HepG2 (cell line): ENCODE measurements around the gene RASA3. TPM values are rescaled to one million over a fixed set of nuclear protein-coding genes. Genes with fewer than 3 reads are reported as not detected.
"Not testable (repeated sequence)": the region's sequence is repeated elsewhere in the genome, so short reads cannot be mapped to it uniquely, and the experiment has no call there.

Experiments
- ATAC-seq: fragments of 200-7000 bp; cut with Tn5 transposase; 3 replicates; pipeline ENCODE4 v1.9.1; 2020; ENCODE audit warnings: mild to moderate bottlenecking, moderate library complexity
- BruUV-seq: library from RNA; stranded (reverse); fragments of 400-500 nt; replicated peaks from 2 replicates; lab custom pipeline; 2021; lab: Mats Ljungman, UMichigan
- CTCF ChIA-PET: fragments of 300-600 bp; formaldehyde crosslinking; extraction: SDS; loops from one replicate; lab custom pipeline; 2021; ENCODE audit warnings: low total read pairs, inconsistent platforms, low intra/inter-chr PET ratio; lab: Yijun Ruan, JAX
- POLR2A ChIA-PET: fragments of 350-600 bp; sonication (Branson Sonifier 250); formaldehyde crosslinking; loops from one replicate; lab custom pipeline; 2020; ENCODE audit warnings: antibody characterized with exemption, inconsistent platforms; lab: Yijun Ruan, JAX
- DNase-seq: peaks from one replicate; pipeline ENCODE4 v3.0.0-alpha.2; 2015; ENCODE audit warnings: low spot score
- FAIRE-seq: peaks from 3 replicates; lab custom pipeline; 2011; peaks lifted over from hg19 to GRCh38; lab: Jason Lieb, UNC
- H2AFZ ChIP-seq: one replicate; pipeline ENCODE4 v1.6.1; 2011; ENCODE audit warnings: low read length, inconsistent platforms
- H3K27ac ChIP-seq: fragments of 300-600 bp; 3 replicates; pipeline ENCODE4 v1.8.0; 2011; ENCODE audit warnings: mixed run types, mild to moderate bottlenecking, mixed read lengths, low read length, inconsistent platforms; ENCODE audit not compliant: insufficient read depth; ENCODE audit errors: extremely low read length
- H3K27me3 ChIP-seq, 2 experiments: fragments of 200-600 bp in 1 of 2; 2 replicates in 1 of 2; 3 replicates in 1 of 2; pipeline versions ENCODE4 v1.6.0 to v1.8.0; 2011; ENCODE audit warnings: low read length in 2 of 2, mild to moderate bottlenecking in 2 of 2, moderate library complexity in 2 of 2, inconsistent platforms in 1 of 2; ENCODE audit not compliant: insufficient read depth in 2 of 2, control insufficient read depth in 1 of 2
- H3K36me3 ChIP-seq, 2 experiments: fragments of 200-600 bp in 1 of 2; replicated peaks in 1 of 2; 2 replicates in 1 of 2; 3 replicates in 1 of 2; pipeline versions ENCODE4 v1.5.1 to v1.8.0; 2011; ENCODE audit warnings: low read length in 2 of 2, inconsistent platforms in 1 of 2; ENCODE audit not compliant: insufficient read depth in 2 of 2, control insufficient read depth in 1 of 2
- H3K4me1 ChIP-seq: 2 replicates; pipeline ENCODE4 v1.5.1; 2012; ENCODE audit warnings: low read length, inconsistent platforms; ENCODE audit not compliant: insufficient read depth
- H3K4me2 ChIP-seq: 2 replicates; pipeline ENCODE4 v1.6.0; 2011; ENCODE audit warnings: low read depth, low read length, inconsistent platforms
- H3K4me3 ChIP-seq, 3 experiments: fragments of 200-600 bp in 1 of 3; sonication (generic), shearing (Covaris generic) in 1 of 3; replicated peaks in 1 of 3; 2 replicates each; pipeline ENCODE4 v1.5.1; 2011 to 2016; ENCODE audit warnings: low read length in 3 of 3, inconsistent platforms in 2 of 3, low read depth in 2 of 3, mild to moderate bottlenecking in 2 of 3, control low read depth in 1 of 3, mixed read lengths in 1 of 3; ENCODE audit not compliant: insufficient read depth in 1 of 3
- H3K79me2 ChIP-seq: one replicate; pipeline ENCODE4 v1.6.1; 2011; ENCODE audit warnings: low read length, inconsistent platforms; ENCODE audit not compliant: insufficient read depth
- H3K9ac ChIP-seq: 2 replicates; pipeline ENCODE4 v1.6.0; 2011; ENCODE audit warnings: mild to moderate bottlenecking, low read depth, low read length, inconsistent platforms; ENCODE audit not compliant: insufficient read depth
- H3K9me3 ChIP-seq: 2 replicates; pipeline ENCODE4 v1.5.1; 2012; ENCODE audit warnings: mild to moderate bottlenecking, low read length
- H4K20me1 ChIP-seq: 2 replicates; pipeline ENCODE4 v1.6.0; 2011; ENCODE audit warnings: inconsistent platforms, mild to moderate bottlenecking, low read length, moderate library complexity; ENCODE audit not compliant: insufficient read depth
- BRD4 ChIP-seq: sonication (generic); formaldehyde crosslinking; IDR thresholded peaks from 2 replicates; pipeline ENCODE4 v1.4.0; 2020; ENCODE audit warnings: missing genetic modification reagents
- EHMT2 ChIP-seq: fragments of 200-600 bp; sonication (generic); IDR thresholded peaks from 2 replicates; pipeline ENCODE4 v1.7.0; 2017; ENCODE audit warnings: antibody characterized with exemption, low read depth, low read length, borderline replicate concordance
- HHEX ChIP-seq: IDR thresholded peaks from 2 replicates; pipeline ENCODE4 v1.6.1; 2016; ENCODE audit warnings: control low read depth
- NR2F1 ChIP-seq, 2 experiments: fragments of 450-650 bp in 1 of 2; formaldehyde crosslinking in 1 of 2; IDR thresholded peaks; 2 replicates each; pipeline versions ENCODE4 v1.5.0 to v1.6.1; 2016 to 2020; ENCODE audit warnings: mild to moderate bottlenecking in 1 of 2, missing compliant biosample characterization in 1 of 2, missing genetic modification reagents in 1 of 2, moderate library complexity in 1 of 2
- PHF8 ChIP-seq: sonication (generic); formaldehyde crosslinking; IDR thresholded peaks from 2 replicates; pipeline ENCODE4 v1.5.0; 2020; ENCODE audit warnings: missing genetic modification reagents
- REPIN1 ChIP-seq: sonication (generic); formaldehyde crosslinking; IDR thresholded peaks from 2 replicates; pipeline ENCODE4 v1.8.0; 2022; ENCODE audit warnings: missing genetic modification reagents, low read depth, mild to moderate bottlenecking, borderline replicate concordance
- SRF ChIP-seq: IDR thresholded peaks from 2 replicates; pipeline ENCODE4 v1.6.1; 2011; ENCODE audit warnings: mild to moderate bottlenecking, low read depth, low read length, moderate library complexity
- STAG1 ChIP-seq: sonication (generic); formaldehyde crosslinking; IDR thresholded peaks from 2 replicates; pipeline ENCODE4 v1.4.0; 2020; ENCODE audit warnings: missing genetic modification reagents
- SYNCRIP ChIP-seq: fragments of 200-400 bp; formaldehyde crosslinking; IDR thresholded peaks from 2 replicates; pipeline ENCODE4 v1.6.1; 2018; ENCODE audit warnings: mild to moderate bottlenecking, low read depth, low read length; ENCODE audit not compliant: insufficient read depth
- TP53 ChIP-seq: sonication (generic); formaldehyde crosslinking; conservative IDR thresholded peaks from 2 replicates; pipeline ENCODE4 v1.4.0; 2020; ENCODE audit warnings: missing genetic modification reagents
- ZNF326 ChIP-seq: sonication (generic); formaldehyde crosslinking; IDR thresholded peaks from 2 replicates; pipeline ENCODE4 v1.4.0; 2020; ENCODE audit warnings: missing genetic modification reagents, borderline replicate concordance
- ZNF367 ChIP-seq: sonication (generic); formaldehyde crosslinking; IDR thresholded peaks from 2 replicates; pipeline ENCODE4 v1.4.0; 2020; ENCODE audit warnings: missing genetic modification reagents, borderline replicate concordance
- ZNF550 ChIP-seq: sonication (generic); formaldehyde crosslinking; IDR thresholded peaks from 2 replicates; pipeline ENCODE4 v1.4.0; 2020; ENCODE audit warnings: mild to moderate bottlenecking, missing genetic modification reagents, borderline replicate concordance
- ZNF703 ChIP-seq: sonication (generic); formaldehyde crosslinking; IDR thresholded peaks from 2 replicates; pipeline ENCODE4 v1.5.1; 2020; ENCODE audit warnings: missing genetic modification reagents, mild to moderate bottlenecking, moderate library complexity, borderline replicate concordance
- WGBS: methylation state at CpG from one replicate; pipeline ENCODE4 v1.1.6; 2017; ENCODE audit warnings: low lambda C conversion rate; 5-methylcytosine and 5-hydroxymethylcytosine counted together
- in situ Hi-C: cut with HindIII; loops from 2 replicates; pipeline ENCODE4 v1.10.0; 2017; ENCODE audit warnings: low pct_unique_long_range_greater_than_20kb; ENCODE audit not compliant: extremely low pct_ligation_motif_present
- intact Hi-C: fragments of 100-400 bp; cut with micrococcal nuclease; formaldehyde crosslinking; loops from one replicate; pipeline ENCODE4 v1.10.0; 2022; ENCODE audit not compliant: unreplicated experiment
- polyA plus RNA-seq, 8 experiments: library from polyadenylated mRNA; depleted of rRNA in 3 of 8; stranded (reverse) in 7 of 8; unstranded in 1 of 8; fragments of >200 nt; fragmentation: Illumina TruSeq in 4 of 8; extraction: Trizol in 4 of 8; gene quantifications; 2 replicates each; pipeline versions ENCODE4 v1.2.1 to v1.2.3, GENCODE V29; 2011 to 2016; ENCODE audit warnings: low read depth in 4 of 8, missing spikeins in 1 of 8, mixed read lengths in 1 of 8; ENCODE audit not compliant: insufficient read depth in 1 of 8
- total RNA-seq, 5 experiments: library from RNA; depleted of rRNA; stranded (reverse); fragments of >200 nt; fragmentation: Illumina TruSeq; extraction: Trizol; gene quantifications; 2 replicates each; pipeline ENCODE4 v1.2.3, GENCODE V29; 2016; ENCODE audit warnings: low read depth in 1 of 5
- TF ChIP-seq, protein P1 (sequence below): sonication (generic); formaldehyde crosslinking; IDR thresholded peaks from 2 replicates; pipeline ENCODE4 v1.4.0; 2020; ENCODE audit warnings: missing genetic modification reagents, borderline replicate concordance

The RASA3 gene
- total and polyA plus RNA-seq, 2 of the 13 experiments (the other 11 are each of a cell fraction or from before 2014, with no cell fraction given): 0.05 TPM; not detected in 1

DNA sequence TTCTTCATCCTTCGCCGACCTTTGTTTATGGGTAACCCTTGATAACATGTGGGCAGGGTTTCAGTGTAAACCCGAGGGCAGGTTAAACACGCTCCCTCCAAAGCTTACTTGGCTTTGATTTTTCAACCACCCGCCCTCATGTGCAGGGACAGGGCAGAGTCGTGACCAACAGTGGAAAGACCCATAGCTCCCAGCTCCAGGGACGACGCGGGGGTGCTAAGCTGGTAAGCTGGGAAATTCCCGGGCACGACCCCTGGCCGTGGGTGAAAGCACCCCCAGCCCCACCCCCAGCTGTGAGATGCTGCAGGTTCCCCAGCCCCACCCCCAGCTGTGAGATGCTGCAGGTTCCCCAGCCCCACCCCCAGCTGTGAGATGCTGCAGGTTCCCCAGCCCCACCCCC, 17.8 kb downstream of the RASA3 start:
- not testable (repeated sequence) for H3K27ac ChIP-seq

GRCh38 chr13:114114006-114114640, 18.3 kb downstream of the RASA3 start:
- no peaks in the 10 kb centered on the region for H3K79me2 ChIP-seq
- ATAC-seq: no peak
- TF ChIP-seq TP53 (no peak), REPIN1 (no peak), HHEX (CRISPR knock-in tag) (no peak), ZNF326 (CRISPR knock-in tag) (no peak), PHF8 (CRISPR knock-in tag) (no peak), STAG1 (CRISPR knock-in tag) (no peak), BRD4 (no peak), NR2F1 (CRISPR knock-in tag; IDR thresholded peaks at IDR 0.05) (no peak), SYNCRIP (no peak), ZNF550 (CRISPR knock-in tag) (no peak), EHMT2 (no peak), ZNF703 (CRISPR knock-in tag) (no peak), ZNF367 (CRISPR knock-in tag) (no peak), SRF (no peak)
- TF ChIP-seq, protein P1, sequence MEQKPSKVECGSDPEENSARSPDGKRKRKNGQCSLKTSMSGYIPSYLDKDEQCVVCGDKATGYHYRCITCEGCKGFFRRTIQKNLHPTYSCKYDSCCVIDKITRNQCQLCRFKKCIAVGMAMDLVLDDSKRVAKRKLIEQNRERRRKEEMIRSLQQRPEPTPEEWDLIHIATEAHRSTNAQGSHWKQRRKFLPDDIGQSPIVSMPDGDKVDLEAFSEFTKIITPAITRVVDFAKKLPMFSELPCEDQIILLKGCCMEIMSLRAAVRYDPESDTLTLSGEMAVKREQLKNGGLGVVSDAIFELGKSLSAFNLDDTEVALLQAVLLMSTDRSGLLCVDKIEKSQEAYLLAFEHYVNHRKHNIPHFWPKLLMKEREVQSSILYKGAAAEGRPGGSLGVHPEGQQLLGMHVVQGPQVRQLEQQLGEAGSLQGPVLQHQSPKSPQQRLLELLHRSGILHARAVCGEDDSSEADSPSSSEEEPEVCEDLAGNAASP (CRISPR knock-in tag): no peak

More for the DNA sequence above, 17.8 kb downstream of the RASA3 start:
- in situ Hi-C loops, FAIRE-seq, H4K20me1 ChIP-seq, H2AFZ ChIP-seq, H3K9me3 ChIP-seq, H3K79me2 ChIP-seq, intact Hi-C loops, POLR2A ChIA-PET, CTCF ChIA-PET, ATAC-seq, H3K9ac ChIP-seq, H3K36me3 ChIP-seq, BruUV-seq, H3K4me2 ChIP-seq, H3K4me3 ChIP-seq, DNase-seq: not testable (repeated sequence)
- peaks cover 7 to 44% of the 10 kb centered on the region in 2 experiments for H3K27me3 ChIP-seq
- 75% methylated on average over 6 of the region's 12 CpGs for WGBS
- peaks cover 31% of the 10 kb centered on the region for H3K4me1 ChIP-seq

More at GRCh38 chr13:114114006-114114640, 18.3 kb downstream of the RASA3 start:
- no TSS peak for BruUV-seq
- no peaks in the 10 kb centered on the region for H4K20me1 ChIP-seq
- no peak overlapping the region for H2AFZ ChIP-seq
- no peaks in the 10 kb centered on the region for H3K36me3 ChIP-seq
- H3K4me1 ChIP-seq: peaks cover 29% of the 10 kb centered on the region
- no peaks in the 10 kb centered on the region for H3K9me3 ChIP-seq
- H3K27ac ChIP-seq: no peak overlapping the region
- WGBS: 75% methylated on average over 18 of the region's 18 CpGs
- H3K4me3 ChIP-seq: no peak overlapping the region
- peaks cover 10 to 49% of the 10 kb centered on the region in 2 experiments for H3K27me3 ChIP-seq
- H3K4me2 ChIP-seq: no peak overlapping the region
- intact Hi-C loops: no loop called here
- CTCF ChIA-PET: no interaction called here
- in situ Hi-C loops: no loop called here
- POLR2A ChIA-PET: no interaction called here
- FAIRE-seq: no peak
- DNase-seq: no peak
- no peak overlapping the region for H3K9ac ChIP-seq
